Cardiac muscle cell (in vitro differentiated cells and primary cell): ENCODE data around the gene GSG1L. TPM values are rescaled to one million over a fixed set of nuclear protein-coding genes. Genes with fewer than 3 reads are reported as not detected.

ENCODE experiments used
- DNase-seq, 2 donors: peaks; one replicate each; pipeline versions ENCODE4 v3.0.0 to v3.0.0-alpha.2; 2010 to 2017; ENCODE audit warnings: low read depth in 1 of 2, low spot score in 1 of 2
- H3K27ac ChIP-seq: fragments of 200-600 bp; sonication (generic); 2 replicates; pipeline ENCODE4 v1.5.1; 2016
- H3K27me3 ChIP-seq: fragments of 200-600 bp; sonication (generic); 2 replicates; pipeline ENCODE4 v1.6.0; 2016; ENCODE audit warnings: control low read depth
- H3K36me3 ChIP-seq: fragments of 200-600 bp; sonication (generic); 2 replicates; pipeline ENCODE4 v1.5.1; 2016; ENCODE audit warnings: control low read depth
- H3K4me1 ChIP-seq: fragments of 200-600 bp; sonication (generic); 2 replicates; pipeline ENCODE4 v1.8.1; 2017; ENCODE audit warnings: low read depth, mild to moderate bottlenecking, mixed run types
- H3K4me3 ChIP-seq: fragments of 200-600 bp; sonication (generic); 2 replicates; pipeline ENCODE4 v1.5.1; 2016; ENCODE audit warnings: mild to moderate bottlenecking
- H3K9me3 ChIP-seq: fragments of 200-600 bp; sonication (generic); 2 replicates; pipeline ENCODE4 v1.5.1; 2017; ENCODE audit warnings: low read depth, mild to moderate bottlenecking, control low read depth
- CTCF ChIP-seq: IDR thresholded peaks from 2 replicates; pipeline ENCODE4 v1.5.1; 2012; ENCODE audit warnings: low read depth, mild to moderate bottlenecking, low read length
- polyA plus RNA-seq: library from polyadenylated mRNA; unstranded; fragments of >200 nt; fragmentation: Nextera tagmentation; extraction: Ambion mirVana; gene quantifications from 2 replicates; pipeline ENCODE4 v1.2.1, GENCODE V29; 2016
- total RNA-seq: library from RNA; depleted of rRNA; stranded (reverse); fragments of >200 nt; gene quantifications from 2 replicates; pipeline ENCODE4 v1.2.3, GENCODE V29; 2016

Gene GSG1L
- total and polyA plus RNA-seq, 2 experiments from 2014 or later = not detected

GRCh38 chr16:28027055-28027454 is 36.5 kb downstream of the GSG1L start:
- no peak for DNase-seq
- Histone ChIP-seq H3K4me3 (no peak overlapping the region), H3K27ac (no peak overlapping the region), H3K9me3 (no peaks in the 10 kb centered on the region), H3K36me3 (no peaks in the 10 kb centered on the region), H3K4me1 (no peaks in the 10 kb centered on the region), H3K27me3 (no peaks in the 10 kb centered on the region)
- TF ChIP-seq CTCF = no peak

GRCh38 chr16:28025631-28026030 is 37.9 kb downstream of the GSG1L start:
- Histone ChIP-seq H3K4me1 (no peaks in the 10 kb centered on the region), H3K9me3 (no peaks in the 10 kb centered on the region), H3K27ac (no peak overlapping the region), H3K36me3 (no peaks in the 10 kb centered on the region), H3K4me3 (no peak overlapping the region), H3K27me3 (no peaks in the 10 kb centered on the region)
- no peak for TF ChIP-seq CTCF
- no peak for DNase-seq

DNA sequence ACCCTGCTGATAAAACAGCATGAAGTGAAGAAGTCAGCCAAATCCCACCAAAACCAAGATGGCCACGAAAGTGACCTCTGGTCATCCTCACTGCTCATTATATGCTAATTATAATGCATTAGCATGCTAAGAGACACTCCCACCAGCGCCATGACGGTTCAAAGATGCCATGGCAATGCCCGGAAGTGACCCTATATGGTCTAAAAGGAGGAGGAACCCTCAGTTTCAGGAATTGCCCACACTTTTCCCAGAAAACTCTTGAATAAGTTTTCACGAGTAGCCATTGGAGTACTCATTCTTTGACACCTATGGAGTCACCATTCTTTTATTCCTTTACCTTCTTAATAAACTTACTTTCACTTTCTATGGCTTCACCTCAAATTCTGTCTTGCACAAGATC is 44.3 kb downstream of the GSG1L start:
- no peaks in the 10 kb centered on the region for H3K36me3 ChIP-seq
- no peak overlapping the region for H3K27ac ChIP-seq
- TF ChIP-seq CTCF = no peak
- H3K9me3 ChIP-seq = no peaks in the 10 kb centered on the region
- no peak for DNase-seq
- H3K27me3 ChIP-seq = no peaks in the 10 kb centered on the region
- no peak overlapping the region for H3K4me3 ChIP-seq
- H3K4me1 ChIP-seq = no peaks in the 10 kb centered on the region

DNA sequence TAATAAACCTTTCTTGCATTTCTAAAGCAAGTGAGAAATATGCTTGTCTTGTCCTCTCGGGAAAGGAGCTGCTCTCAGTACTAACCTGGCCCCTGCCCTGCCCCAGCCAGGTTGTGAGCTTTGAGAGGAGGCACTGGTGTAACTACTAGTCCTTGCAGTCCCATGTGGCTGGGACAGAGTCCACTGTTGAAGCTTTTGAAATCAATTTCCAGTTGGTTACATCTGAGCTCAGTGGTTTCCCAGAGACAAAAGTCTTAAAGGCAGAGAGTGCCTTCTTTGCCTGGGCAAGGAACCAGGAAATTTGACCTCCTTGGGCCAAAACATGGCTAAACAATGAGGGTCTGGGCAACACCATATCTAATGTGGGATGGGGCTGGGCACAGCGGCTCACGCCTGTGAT is 48.7 kb downstream of the GSG1L start:
- no peak for TF ChIP-seq CTCF
- Histone ChIP-seq H3K36me3 (no peaks in the 10 kb centered on the region), H3K9me3 (no peaks in the 10 kb centered on the region), H3K27ac (no peak overlapping the region), H3K27me3 (no peaks in the 10 kb centered on the region), H3K4me3 (no peak overlapping the region), H3K4me1 (no peaks in the 10 kb centered on the region)
- no peak for DNase-seq

GRCh38 chr16:28013878-28014277 is 49.6 kb downstream of the GSG1L start:
- no peak overlapping the region for H3K27ac ChIP-seq
- no peaks in the 10 kb centered on the region for H3K36me3 ChIP-seq
- no peaks in the 10 kb centered on the region for H3K27me3 ChIP-seq
- H3K9me3 ChIP-seq = no peaks in the 10 kb centered on the region
- TF ChIP-seq CTCF = no peak
- H3K4me3 ChIP-seq = no peak overlapping the region
- DNase-seq = no peak
- no peaks in the 10 kb centered on the region for H3K4me1 ChIP-seq

- no peaks in the 10 kb centered on the region for H3K36me3 ChIP-seq
- H3K4me3 ChIP-seq = no peak overlapping the region
- no peaks in the 10 kb centered on the region for H3K4me1 ChIP-seq
- H3K27ac ChIP-seq = no peak overlapping the region
- no peak for DNase-seq
- no peaks in the 10 kb centered on the region for H3K9me3 ChIP-seq
- no peak for TF ChIP-seq CTCF
- no peaks in the 10 kb centered on the region for H3K27me3 ChIP-seq
These were observed 50.1 kb downstream of the GSG1L start for GRCh38 chr16:28013392-28013791.
